Body of pancreas (tissue), 4 donors: ENCODE data around the gene RAB30.

ENCODE experiments used
- CTCF ChIP-seq, 7 experiments: fragments of 450-650 bp in 4 of 7; fragments of 200-600 bp in 3 of 7; sonication (generic) in 3 of 7; IDR thresholded peaks; one replicate each; pipeline ENCODE4 v1.5.1; 2016 to 2019; ENCODE audit warnings: antibody characterized with exemption in 7 of 7
- POLR2A ChIP-seq, 3 donors: fragments of 450-650 bp; IDR thresholded peaks; one replicate each; pipeline ENCODE4 v1.6.1; 2016; ENCODE audit warnings: antibody characterized with exemption in 3 of 3, mild to moderate bottlenecking in 2 of 3

DNA sequence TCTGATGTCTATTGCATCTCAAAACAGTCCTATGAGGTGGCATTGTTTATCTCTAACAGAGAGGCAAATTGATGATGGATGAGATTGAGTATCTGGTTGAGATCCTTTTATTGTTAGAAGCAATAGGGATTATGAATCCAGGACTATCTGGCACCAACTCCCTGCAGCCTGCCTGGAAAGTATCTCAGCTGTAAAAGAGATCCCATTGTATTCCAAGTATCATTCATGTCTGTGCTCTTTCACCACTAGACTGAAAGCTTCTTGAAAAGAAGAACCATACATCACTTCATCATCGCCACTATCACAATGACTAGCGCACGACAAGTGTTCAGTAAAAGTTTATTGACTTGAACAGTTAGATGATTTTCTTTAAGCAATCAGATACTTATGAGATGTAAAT lies 43.3 kb upstream of the RAB30 start:
- TF ChIP-seq CTCF (IDR thresholded peaks at IDR 0.05) (no peak), POLR2A (IDR thresholded peaks at IDR 0.05) (no peak)
